Fibroblast of the aortic adventitia (primary cell): ENCODE results near the gene CRYBB3. TPM values are rescaled to one million over a fixed set of nuclear protein-coding genes. Genes with fewer than 3 reads are reported as not detected.

Experiments
- DNase-seq: peaks from one replicate; pipeline ENCODE4 v3.0.0-alpha.2; 2010; ENCODE audit warnings: low read depth
- H3K4me3 ChIP-seq: 2 replicates; pipeline ENCODE4 v1.5.1; 2011; ENCODE audit warnings: low read depth, mild to moderate bottlenecking, control low read depth, low read length, moderate library complexity
- total RNA-seq: library from RNA; depleted of rRNA; stranded (reverse); fragments of >200 nt; gene quantifications from 2 replicates; pipeline ENCODE4 v1.2.3, GENCODE V29; 2012; ENCODE audit warnings: low replicate concordance
- TF ChIP-seq, protein P1 (sequence below): IDR thresholded peaks from 2 replicates; pipeline ENCODE4 v1.5.1; 2011; ENCODE audit warnings: mild to moderate bottlenecking, low read length, control low read depth, inconsistent platforms; ENCODE audit not compliant: insufficient read depth

Gene CRYBB3
- total RNA-seq, 1 donor, result not detected

- no peak overlapping the region for H3K4me3 ChIP-seq
- DNase-seq, result no peak
- TF ChIP-seq, protein P1, sequence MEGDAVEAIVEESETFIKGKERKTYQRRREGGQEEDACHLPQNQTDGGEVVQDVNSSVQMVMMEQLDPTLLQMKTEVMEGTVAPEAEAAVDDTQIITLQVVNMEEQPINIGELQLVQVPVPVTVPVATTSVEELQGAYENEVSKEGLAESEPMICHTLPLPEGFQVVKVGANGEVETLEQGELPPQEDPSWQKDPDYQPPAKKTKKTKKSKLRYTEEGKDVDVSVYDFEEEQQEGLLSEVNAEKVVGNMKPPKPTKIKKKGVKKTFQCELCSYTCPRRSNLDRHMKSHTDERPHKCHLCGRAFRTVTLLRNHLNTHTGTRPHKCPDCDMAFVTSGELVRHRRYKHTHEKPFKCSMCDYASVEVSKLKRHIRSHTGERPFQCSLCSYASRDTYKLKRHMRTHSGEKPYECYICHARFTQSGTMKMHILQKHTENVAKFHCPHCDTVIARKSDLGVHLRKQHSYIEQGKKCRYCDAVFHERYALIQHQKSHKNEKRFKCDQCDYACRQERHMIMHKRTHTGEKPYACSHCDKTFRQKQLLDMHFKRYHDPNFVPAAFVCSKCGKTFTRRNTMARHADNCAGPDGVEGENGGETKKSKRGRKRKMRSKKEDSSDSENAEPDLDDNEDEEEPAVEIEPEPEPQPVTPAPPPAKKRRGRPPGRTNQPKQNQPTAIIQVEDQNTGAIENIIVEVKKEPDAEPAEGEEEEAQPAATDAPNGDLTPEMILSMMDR, result no peak
Measured at GRCh38 chr22:25161017-25161915, 38.4 kb upstream of the CRYBB3 start.

DNA sequence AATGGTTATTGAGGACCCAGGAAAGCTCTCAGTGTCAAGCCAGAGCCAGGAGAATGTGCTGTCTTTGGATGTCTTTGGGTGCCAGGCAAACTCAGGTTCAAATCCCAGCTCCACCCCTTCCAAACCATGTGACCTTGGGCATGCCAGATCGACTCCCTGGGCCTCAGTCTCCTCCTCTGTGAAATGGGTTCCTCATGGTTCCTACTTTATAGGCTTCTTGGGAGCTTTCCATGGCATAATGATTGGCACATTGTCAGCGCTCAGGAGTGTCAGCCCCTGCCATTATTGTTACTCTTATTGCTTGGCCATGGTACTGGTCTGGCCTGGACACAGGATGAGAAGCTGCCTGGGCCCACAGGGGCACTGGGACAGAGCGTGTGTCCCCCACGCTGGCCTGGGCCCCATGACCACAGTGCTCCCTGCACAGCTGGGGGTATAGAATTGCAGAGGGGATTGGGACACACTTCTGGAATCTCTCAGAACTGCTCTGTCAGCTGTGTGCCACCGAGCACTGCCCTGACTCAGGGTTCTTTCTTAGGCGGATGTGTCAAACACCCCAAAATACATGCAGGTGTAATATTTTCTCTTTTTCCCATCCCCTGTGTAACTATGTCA lies 37.6 kb upstream of the CRYBB3 start:
- no peak for DNase-seq
- TF ChIP-seq, protein P1, result no peak
- H3K4me3 ChIP-seq, result no peak overlapping the region

- DNase-seq, result no peak
- no peak overlapping the region for H3K4me3 ChIP-seq
- TF ChIP-seq, protein P1, result no peak
Measured at GRCh38 chr22:25162561-25162960, 37.1 kb upstream of the CRYBB3 start.

GRCh38 chr22:25165785-25166184 lies 33.9 kb upstream of the CRYBB3 start:
- TF ChIP-seq, protein P1, result no peak
- DNase-seq, result no peak
- no peak overlapping the region for H3K4me3 ChIP-seq

- TF ChIP-seq, protein P1, result no peak
- no peak overlapping the region for H3K4me3 ChIP-seq
- no peak for DNase-seq
Measured at GRCh38 chr22:25166266-25167040, 33.2 kb upstream of the CRYBB3 start.

GRCh38 chr22:25167082-25167481 lies 32.6 kb upstream of the CRYBB3 start:
- no peak for DNase-seq
- TF ChIP-seq, protein P1, result no peak
- no peak overlapping the region for H3K4me3 ChIP-seq
